ENCODE results near the gene ZIC1.

- TF ChIP-seq CTCF (IDR thresholded peaks at IDR 0.05; ENCODE audit: insufficient read depth, low read length) (no peak), POLR2AphosphoS5 (IDR thresholded peaks at IDR 0.05; ENCODE audit: low read depth) (no peak)
Measured at GRCh38 chr3:147380977-147381376, 28.2 kb upstream of the ZIC1 start.
